ENCODE results near the gene CD209. TPM values are rescaled to one million over a fixed set of nuclear protein-coding genes. Genes with fewer than 3 reads are reported as not detected.

CD209 gene
- total RNA-seq, 1 experiment from 2014 or later: not detected

- CTCF ChIA-PET: no interaction called here
- BruUV-seq (replicated peaks): no TSS peak
Measured at GRCh38 chr19:7691497-7691896, 55.8 kb downstream of the CD209 start.

More at GRCh38 chr19:7691497-7691896, 55.8 kb downstream of the CD209 start:
- no peak overlapping the region for H3K4me2 ChIP-seq (ENCODE audit: low read length)
- ChIA-PET POLR2A (no interaction called here), RAD21 (ENCODE audit: low non-redundant PET in 1 of 2, low total read pairs in 2 of 2, uncharacterized antibody in 2 of 2, unreplicated experiment in 2 of 2) (no interaction called here)
- H3K9me2 ChIP-seq (ENCODE audit: insufficient read depth): no peaks in the 10 kb centered on the region
- no peaks in the 10 kb centered on the region for H3K36me3 ChIP-seq (ENCODE audit: control insufficient read depth in 1 of 2, insufficient read depth in 2 of 2, low read length in 2 of 2)
- TF ChIP-seq MAX (IDR thresholded peaks at IDR 0.05) (no peak), CTCF (IDR thresholded peaks at IDR 0.05 in 2 of 3, conservative IDR thresholded peaks at IDR 0.05 in 1 of 3; ENCODE audit: borderline replicate concordance in 1 of 3, insufficient read depth in 1 of 3, low read depth in 2 of 3, low read length in 2 of 3) (no peak), ZBTB33 (IDR thresholded peaks at IDR 0.05; ENCODE audit: extremely low read depth, insufficient replicate concordance, low read length) (no peak), TCF7L2 (IDR thresholded peaks at IDR 0.05; ENCODE audit: borderline replicate concordance, extremely low read depth, insufficient read depth, insufficient read length) (no peak), SIN3A (IDR thresholded peaks at IDR 0.05; ENCODE audit: low read depth) (no peak), YY1 (IDR thresholded peaks at IDR 0.05; ENCODE audit: extremely low read depth, insufficient replicate concordance, low read depth, low read length) (no peak)
- ATAC-seq: no peak
- no peaks in the 10 kb centered on the region for H4K20me1 ChIP-seq (ENCODE audit: insufficient read depth)
- intact Hi-C loops (cut with micrococcal nuclease): no loop called here
- no peak overlapping the region for H3K27ac ChIP-seq (ENCODE audit: low read depth, low read length)
- no peak overlapping the region for H3K9ac ChIP-seq (ENCODE audit: low read length)
- 0 out of 2 replicates have a peak, but pooled peaks cover 2% of the 10 kb centered on the region for H3K27me3 ChIP-seq (ENCODE audit: insufficient read depth, low read length)
- H3K4me1 ChIP-seq (ENCODE audit: control insufficient read depth in 1 of 2, insufficient read depth in 2 of 2, low read length in 2 of 2): no peaks in the 10 kb centered on the region
- no peak for DNase-seq (ENCODE audit: low read depth, low spot score)
- H3K9me3 ChIP-seq (ENCODE audit: control insufficient read depth in 1 of 2, insufficient read depth in 1 of 2, low read depth in 1 of 2, low read length in 2 of 2): peaks cover 0 to 5% of the 10 kb centered on the region in 2 experiments; a peak in 1 of 4 replicates
- no peaks in the 10 kb centered on the region for H3K79me2 ChIP-seq (ENCODE audit: insufficient read depth, low read length)
- H3K4me3 ChIP-seq (replicated peaks in 1 of 2; ENCODE audit: low read depth in 1 of 2, low read length in 2 of 2): no peak overlapping the region
- no peak overlapping the region for H2AFZ ChIP-seq (ENCODE audit: low read depth, low read length, poor library complexity, severe bottlenecking)

All from HCT116 (cell line).